BJ (cell line): Measurements from ENCODE around the gene DHX57. TPM values are rescaled to one million over a fixed set of nuclear protein-coding genes. Genes with fewer than 3 reads are reported as not detected.

Experiments used
- CTCF ChIA-PET: fragments of 350-600 bp; formaldehyde crosslinking; extraction: SDS; loops from one replicate; lab custom pipeline; 2021; ENCODE audit warnings: antibody characterized with exemption, inconsistent platforms; lab: Yijun Ruan, JAX
- POLR2A ChIA-PET: fragments of 300-600 bp; sonication (Branson Sonifier 250); formaldehyde crosslinking; extraction: SDS; loops from one replicate; lab custom pipeline; 2021; ENCODE audit warnings: antibody characterized with exemption; lab: Charles Lee
- DNase-seq: peaks from one replicate; pipeline ENCODE4 v3.0.0-alpha.2; 2011; ENCODE audit warnings: low read depth
- H3K27me3 ChIP-seq: 2 replicates; pipeline ENCODE4 v1.6.0; 2011; ENCODE audit warnings: low read length; ENCODE audit not compliant: control insufficient read depth, insufficient read depth
- H3K36me3 ChIP-seq: 2 replicates; pipeline ENCODE4 v1.5.1; 2011; ENCODE audit warnings: low read length; ENCODE audit not compliant: control insufficient read depth, insufficient read depth
- H3K4me3 ChIP-seq: 2 replicates; pipeline ENCODE4 v1.5.1; 2011; ENCODE audit warnings: low read depth, mild to moderate bottlenecking, control low read depth, low read length
- polyA plus RNA-seq: library from polyadenylated mRNA; depleted of rRNA; stranded (reverse); fragments of >200 nt; gene quantifications from 2 replicates; pipeline ENCODE4 v1.2.3, GENCODE V29; 2011
- TF ChIP-seq, protein P1 (sequence below): IDR thresholded peaks from 2 replicates; pipeline ENCODE4 v1.5.1; 2011; ENCODE audit warnings: low read depth, mild to moderate bottlenecking, control low read depth, inconsistent platforms, low read length, moderate library complexity; ENCODE audit not compliant: insufficient read depth

DHX57 gene
- polyA plus RNA-seq, 1 experiment = 10.0 TPM

DNA sequence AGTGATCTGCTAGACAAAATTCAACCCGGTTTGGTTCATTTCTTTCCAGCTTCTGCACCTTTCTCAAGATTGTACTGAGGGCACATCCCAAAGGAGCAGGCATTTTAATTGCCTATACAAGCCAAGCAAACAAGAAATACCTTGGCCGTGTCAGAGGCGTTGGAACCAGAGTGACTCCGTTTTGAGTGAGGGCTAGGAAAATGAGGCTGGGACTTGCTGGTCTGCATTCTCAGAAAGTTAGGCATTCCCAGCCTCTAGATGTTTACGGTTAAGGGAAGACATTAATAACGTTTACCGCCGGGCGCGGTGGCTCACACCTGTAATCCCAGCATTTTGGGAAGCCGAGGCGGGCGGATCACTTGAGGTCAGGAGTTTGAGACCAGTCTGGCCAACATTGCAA, 99.2 kb downstream of the DHX57 start:
- no peak for DNase-seq
- H3K27me3 ChIP-seq = no peaks in the 10 kb centered on the region
- no peak overlapping the region for H3K4me3 ChIP-seq
- POLR2A ChIA-PET = no interaction called here
- no peaks in the 10 kb centered on the region for H3K36me3 ChIP-seq
- TF ChIP-seq, protein P1, sequence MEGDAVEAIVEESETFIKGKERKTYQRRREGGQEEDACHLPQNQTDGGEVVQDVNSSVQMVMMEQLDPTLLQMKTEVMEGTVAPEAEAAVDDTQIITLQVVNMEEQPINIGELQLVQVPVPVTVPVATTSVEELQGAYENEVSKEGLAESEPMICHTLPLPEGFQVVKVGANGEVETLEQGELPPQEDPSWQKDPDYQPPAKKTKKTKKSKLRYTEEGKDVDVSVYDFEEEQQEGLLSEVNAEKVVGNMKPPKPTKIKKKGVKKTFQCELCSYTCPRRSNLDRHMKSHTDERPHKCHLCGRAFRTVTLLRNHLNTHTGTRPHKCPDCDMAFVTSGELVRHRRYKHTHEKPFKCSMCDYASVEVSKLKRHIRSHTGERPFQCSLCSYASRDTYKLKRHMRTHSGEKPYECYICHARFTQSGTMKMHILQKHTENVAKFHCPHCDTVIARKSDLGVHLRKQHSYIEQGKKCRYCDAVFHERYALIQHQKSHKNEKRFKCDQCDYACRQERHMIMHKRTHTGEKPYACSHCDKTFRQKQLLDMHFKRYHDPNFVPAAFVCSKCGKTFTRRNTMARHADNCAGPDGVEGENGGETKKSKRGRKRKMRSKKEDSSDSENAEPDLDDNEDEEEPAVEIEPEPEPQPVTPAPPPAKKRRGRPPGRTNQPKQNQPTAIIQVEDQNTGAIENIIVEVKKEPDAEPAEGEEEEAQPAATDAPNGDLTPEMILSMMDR = no peak
- CTCF ChIA-PET = no interaction called here

DNA sequence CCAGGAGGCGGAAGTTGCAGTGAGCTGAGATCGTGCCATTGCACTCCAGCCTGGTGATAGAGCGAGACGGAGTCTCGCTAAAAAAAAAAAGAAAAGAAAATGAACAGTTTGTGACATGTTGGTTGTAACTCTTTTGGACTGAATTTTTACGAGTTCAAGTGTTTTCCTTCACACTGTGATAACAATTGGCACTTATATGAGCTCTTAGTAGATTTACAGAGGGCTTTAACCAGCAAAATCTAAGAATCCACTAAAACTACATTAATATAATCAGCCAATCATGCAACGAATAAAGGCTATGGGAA, 99.9 kb downstream of the DHX57 start:
- no peaks in the 10 kb centered on the region for H3K27me3 ChIP-seq
- H3K36me3 ChIP-seq = no peaks in the 10 kb centered on the region
- H3K4me3 ChIP-seq = no peak overlapping the region
- ChIA-PET POLR2A (interaction anchor here (0.7 to 1.2 kb wide), 2 partner anchors 24 to 29 kb away, joined by 3 to 7 read pairs; no protein-coding TSS in a partner anchor), CTCF (no interaction called here)
- TF ChIP-seq, protein P1 = no peak
- no peak for DNase-seq

DNA sequence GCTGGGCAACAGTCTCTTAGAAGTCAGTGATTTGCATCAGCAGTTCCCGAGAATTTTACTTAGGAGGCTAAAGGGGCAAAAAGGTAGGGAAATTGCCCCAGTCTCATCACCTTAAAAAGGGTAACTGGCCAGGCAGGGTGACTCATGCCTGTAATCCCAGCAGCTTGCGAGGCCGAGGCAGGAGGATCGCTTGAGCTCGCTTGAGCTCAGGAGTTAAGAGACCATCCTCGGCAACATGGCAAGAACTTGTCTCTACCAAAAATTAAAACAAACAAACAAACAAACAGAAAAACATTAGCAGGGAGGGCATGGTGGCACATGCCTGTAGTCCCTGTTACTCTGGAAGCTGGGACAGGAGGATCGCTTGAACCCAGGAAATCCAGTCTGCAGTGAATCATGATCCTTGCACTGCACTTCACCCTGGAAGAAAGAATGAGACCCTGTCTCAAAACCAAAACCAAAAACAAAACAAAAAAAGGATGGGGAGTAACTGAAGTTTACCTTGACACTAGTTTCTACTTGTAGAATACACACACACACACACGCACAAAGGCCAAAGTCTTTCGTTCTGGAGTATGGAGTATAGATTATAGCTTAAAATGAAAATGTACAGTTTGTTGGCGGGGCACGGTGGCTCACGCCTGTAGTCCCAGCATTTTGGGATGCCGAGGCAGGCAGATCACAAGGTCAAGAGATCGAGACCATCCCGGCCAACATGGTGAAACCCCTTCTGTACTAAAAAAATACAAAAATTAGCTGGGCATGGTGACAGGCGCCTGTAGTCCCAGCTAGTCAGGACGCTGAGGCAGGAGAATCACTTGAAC, 100.4 kb downstream of the DHX57 start:
- DNase-seq = no peak
- TF ChIP-seq, protein P1 = no peak
- POLR2A ChIA-PET = interaction anchor here (0.7 to 1.2 kb wide), 2 partner anchors 24 to 29 kb away, joined by 3 to 7 read pairs; no protein-coding TSS in a partner anchor
- CTCF ChIA-PET = interaction anchor here (0.7 kb wide), 1 partner anchor 12 kb away, joined by 3 read pairs; no protein-coding TSS in a partner anchor
- Histone ChIP-seq H3K36me3 (no peaks in the 10 kb centered on the region), H3K4me3 (no peak overlapping the region), H3K27me3 (no peaks in the 10 kb centered on the region)

DNA sequence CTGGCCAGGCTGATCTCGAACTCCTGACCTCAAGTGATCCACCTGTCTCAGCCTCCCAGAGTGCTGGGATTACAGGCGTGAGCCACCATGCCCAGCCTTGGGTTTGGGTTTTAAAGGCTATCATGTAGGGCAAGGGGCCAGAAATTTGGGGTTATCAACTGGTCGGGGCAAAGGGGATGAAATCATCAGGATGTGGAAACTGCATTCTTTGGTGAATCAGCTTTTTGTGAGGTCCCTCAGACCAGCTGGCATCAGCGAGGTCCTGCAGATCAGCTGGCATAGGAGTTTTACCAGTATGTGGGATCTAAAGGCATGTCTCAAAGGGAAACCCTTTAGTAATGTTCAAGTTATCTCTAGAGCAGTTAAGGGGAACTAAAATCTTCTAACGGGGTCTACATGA, 104.1 kb downstream of the DHX57 start:
- ChIA-PET CTCF (interaction anchor here (0.8 to 1.3 kb wide), 2 partner anchors 13 to 63 kb away, joined by 4 to 5 read pairs; no protein-coding TSS in a partner anchor), POLR2A (interaction anchor here (0.5 kb wide), 1 partner anchor 35 kb away, joined by 4 read pairs; no protein-coding TSS in a partner anchor)
- TF ChIP-seq, protein P1 = no peak
- no peak for DNase-seq
- Histone ChIP-seq H3K27me3 (no peaks in the 10 kb centered on the region), H3K36me3 (no peaks in the 10 kb centered on the region), H3K4me3 (no peak overlapping the region)

DNA sequence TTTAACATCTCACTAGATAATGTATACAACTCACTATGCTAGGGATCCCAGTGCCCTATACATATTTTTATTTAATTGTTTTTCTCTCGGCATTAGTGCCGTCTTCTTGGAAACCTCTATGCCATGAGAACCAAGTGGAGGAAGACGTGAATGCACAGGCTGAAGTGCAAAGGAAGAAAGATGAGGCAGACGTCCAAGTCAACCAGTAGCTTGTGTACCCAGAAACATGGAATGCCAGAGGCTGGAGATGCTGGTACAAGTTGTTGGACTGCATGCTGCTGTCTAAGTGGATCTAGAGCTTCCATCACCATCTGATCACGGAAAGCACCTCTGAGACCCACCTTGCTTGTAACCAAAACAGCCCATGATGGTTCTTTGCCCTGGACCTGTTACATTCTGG, 110.2 kb downstream of the DHX57 start:
- DNase-seq = no peak
- no peaks in the 10 kb centered on the region for H3K36me3 ChIP-seq
- ChIA-PET CTCF (interaction anchor here (0.7 kb wide), 1 partner anchor 14 kb away, joined by 5 read pairs; the partner anchor contains the start of gene SRSF7), POLR2A (no interaction called here)
- no peak overlapping the region for H3K4me3 ChIP-seq
- no peaks in the 10 kb centered on the region for H3K27me3 ChIP-seq
- TF ChIP-seq, protein P1 = no peak
